ENCODE results near the gene ZNF423. TPM values are rescaled to one million over a fixed set of nuclear protein-coding genes. Genes with fewer than 3 reads are reported as not detected.

Gene ZNF423
- total and polyA plus RNA-seq, 2 experiments from 2014 or later = 14.9 to 41.8 TPM

- H3K4me3 Mint-ChIP-seq = no peak overlapping the region
- Histone ChIP-seq H3K4me3 (no peak overlapping the region), H3K9me2 (ENCODE audit: insufficient read depth) (no peaks in the 10 kb centered on the region), H4K20me1 (replicated peaks; ENCODE audit: insufficient read depth) (no peaks in the 10 kb centered on the region), H3K27ac (ENCODE audit: low read depth) (peak overlapping the region; percentile 72; the same call in 1 of the 2 replicates), H3K36me3 (ENCODE audit: insufficient read depth) (no peaks in the 10 kb centered on the region), H3K27me3 (ENCODE audit: insufficient read depth) (no peaks in the 10 kb centered on the region), H2AFZ (no peak overlapping the region), H3F3A (replicated peaks; ENCODE audit: low read depth) (no peaks in the 10 kb centered on the region), H3K4me1 (ENCODE audit: insufficient read depth) (peaks cover 11% of the 10 kb centered on the region), H3K79me2 (replicated peaks; ENCODE audit: insufficient read depth) (0 out of 2 replicates have a peak, but pooled peaks cover 2% of the 10 kb centered on the region), H3K4me2 (peak overlapping the region; percentile 65; the same call in 1 of the 2 replicates)
- DNase-seq (ENCODE audit: low spot score) = peak; percentile 54
- H3K4me1 Mint-ChIP-seq = peaks cover 27% of the 10 kb centered on the region
- peak overlapping the region; percentile 73 for H3K27ac Mint-ChIP-seq
- peaks cover 4% of the 10 kb centered on the region for H3K27me3 Mint-ChIP-seq (ENCODE audit: insufficient read depth, low read depth, poor library complexity)
- TF ChIP-seq ZNF331 (CRISPR knock-in tag; IDR thresholded peaks at IDR 0.05; ENCODE audit: low read depth) (no peak), EZH2 (IDR thresholded peaks at IDR 0.05; ENCODE audit: low read depth, unreplicated experiment) (no peak), CREB1 (CRISPR knock-in tag; IDR thresholded peaks at IDR 0.05; ENCODE audit: low read depth) (no peak), CTCF (conservative IDR thresholded peaks at IDR 0.05; ENCODE audit: low read depth in 2 of 2) (no peak), NANOG (IDR thresholded peaks at IDR 0.05; ENCODE audit: borderline replicate concordance) (no peak), STAT1 (IDR thresholded peaks at IDR 0.05; ENCODE audit: unreplicated experiment) (no peak), EZH2phosphoT487 (IDR thresholded peaks at IDR 0.05; ENCODE audit: unreplicated experiment) (no peak), REST (IDR thresholded peaks at IDR 0.05; ENCODE audit: unreplicated experiment) (no peak), ZNF462 (CRISPR knock-in tag; IDR thresholded peaks at IDR 0.05) (no peak), POLR2AphosphoS5 (IDR thresholded peaks at IDR 0.05; ENCODE audit: low read depth) (no peak), ETS1 (IDR thresholded peaks at IDR 0.05) (no peak), ZNF114 (CRISPR knock-in tag; IDR thresholded peaks at IDR 0.05) (no peak), JUNB (IDR thresholded peaks at IDR 0.05; ENCODE audit: unreplicated experiment) (no peak)
- H3K9me3 Mint-ChIP-seq = no peaks in the 10 kb centered on the region
- ATAC-seq = peak; percentile 90
- peaks cover 13% of the 10 kb centered on the region for H3K36me3 Mint-ChIP-seq (ENCODE audit: low read depth)
Observed at GRCh38 chr16:49575346-49576172, 280.4 kb downstream of the ZNF423 start.
